ENCODE measurements around the gene RIPPLY2. TPM values are rescaled to one million over a fixed set of nuclear protein-coding genes. Genes with fewer than 3 reads are reported as not detected.

The RIPPLY2 gene
- total RNA-seq, 1 donor from 2014 or later = not detected

GRCh38 chr6:83815631-83816272 is 37.4 kb upstream of the RIPPLY2 start:
- DNase-seq (ENCODE audit: low read depth) = no peak
- H3K36me3 ChIP-seq (ENCODE audit: control insufficient read depth, insufficient read depth, low read length) = no peaks in the 10 kb centered on the region
- H3K4me3 ChIP-seq (ENCODE audit: low read depth, low read length) = no peak overlapping the region
- no peaks in the 10 kb centered on the region for H3K27me3 ChIP-seq (ENCODE audit: control insufficient read depth, insufficient read depth, low read length)
- TF ChIP-seq, protein P1, sequence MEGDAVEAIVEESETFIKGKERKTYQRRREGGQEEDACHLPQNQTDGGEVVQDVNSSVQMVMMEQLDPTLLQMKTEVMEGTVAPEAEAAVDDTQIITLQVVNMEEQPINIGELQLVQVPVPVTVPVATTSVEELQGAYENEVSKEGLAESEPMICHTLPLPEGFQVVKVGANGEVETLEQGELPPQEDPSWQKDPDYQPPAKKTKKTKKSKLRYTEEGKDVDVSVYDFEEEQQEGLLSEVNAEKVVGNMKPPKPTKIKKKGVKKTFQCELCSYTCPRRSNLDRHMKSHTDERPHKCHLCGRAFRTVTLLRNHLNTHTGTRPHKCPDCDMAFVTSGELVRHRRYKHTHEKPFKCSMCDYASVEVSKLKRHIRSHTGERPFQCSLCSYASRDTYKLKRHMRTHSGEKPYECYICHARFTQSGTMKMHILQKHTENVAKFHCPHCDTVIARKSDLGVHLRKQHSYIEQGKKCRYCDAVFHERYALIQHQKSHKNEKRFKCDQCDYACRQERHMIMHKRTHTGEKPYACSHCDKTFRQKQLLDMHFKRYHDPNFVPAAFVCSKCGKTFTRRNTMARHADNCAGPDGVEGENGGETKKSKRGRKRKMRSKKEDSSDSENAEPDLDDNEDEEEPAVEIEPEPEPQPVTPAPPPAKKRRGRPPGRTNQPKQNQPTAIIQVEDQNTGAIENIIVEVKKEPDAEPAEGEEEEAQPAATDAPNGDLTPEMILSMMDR (IDR thresholded peaks at IDR 0.05; ENCODE audit: insufficient read depth, low read length, poor library complexity, severe bottlenecking) = no peak

- no peaks in the 10 kb centered on the region for H3K27me3 ChIP-seq (ENCODE audit: control insufficient read depth, insufficient read depth, low read length)
- no peak for DNase-seq (ENCODE audit: low read depth)
- H3K4me3 ChIP-seq (ENCODE audit: low read depth, low read length) = no peak overlapping the region
- TF ChIP-seq, protein P1 (IDR thresholded peaks at IDR 0.05; ENCODE audit: insufficient read depth, low read length, poor library complexity, severe bottlenecking) = no peak
- H3K36me3 ChIP-seq (ENCODE audit: control insufficient read depth, insufficient read depth, low read length) = no peaks in the 10 kb centered on the region
Measured at GRCh38 chr6:83822629-83823169, 30.5 kb upstream of the RIPPLY2 start.

- no peaks in the 10 kb centered on the region for H3K27me3 ChIP-seq (ENCODE audit: control insufficient read depth, insufficient read depth, low read length)
- H3K36me3 ChIP-seq (ENCODE audit: control insufficient read depth, insufficient read depth, low read length) = no peaks in the 10 kb centered on the region
- TF ChIP-seq, protein P1 (IDR thresholded peaks at IDR 0.05; ENCODE audit: insufficient read depth, low read length, poor library complexity, severe bottlenecking) = no peak
- no peak for DNase-seq (ENCODE audit: low read depth)
- H3K4me3 ChIP-seq (ENCODE audit: low read depth, low read length) = no peak overlapping the region
Measured at GRCh38 chr6:83824388-83824801, 28.8 kb upstream of the RIPPLY2 start.

DNA sequence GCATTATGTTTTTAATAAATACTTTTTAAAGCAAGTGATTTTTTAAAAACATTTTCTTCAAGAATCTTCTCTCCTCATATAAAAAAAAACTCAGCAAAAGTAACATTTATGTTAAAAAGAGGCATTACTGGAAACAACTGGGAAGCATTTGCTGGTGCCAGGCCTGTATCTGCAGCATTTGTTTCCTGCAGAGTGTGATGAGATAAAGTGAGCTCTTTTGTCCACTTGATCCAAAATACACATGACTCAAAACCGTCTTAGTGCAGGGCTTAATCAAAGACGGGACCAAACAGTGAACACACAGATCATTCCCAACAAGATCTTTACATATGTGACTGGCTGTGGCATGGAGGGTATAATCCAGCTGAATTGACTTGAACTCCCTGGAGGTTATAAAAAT is 28.3 kb upstream of the RIPPLY2 start:
- Histone ChIP-seq H3K27me3 (ENCODE audit: control insufficient read depth, insufficient read depth, low read length) (no peaks in the 10 kb centered on the region), H3K36me3 (ENCODE audit: control insufficient read depth, insufficient read depth, low read length) (no peaks in the 10 kb centered on the region), H3K4me3 (ENCODE audit: low read depth, low read length) (no peak overlapping the region)
- TF ChIP-seq, protein P1 (IDR thresholded peaks at IDR 0.05; ENCODE audit: insufficient read depth, low read length, poor library complexity, severe bottlenecking) = no peak
- no peak for DNase-seq (ENCODE audit: low read depth)

GRCh38 chr6:83827050-83827449 is 26.1 kb upstream of the RIPPLY2 start:
- H3K36me3 ChIP-seq (ENCODE audit: control insufficient read depth, insufficient read depth, low read length) = no peaks in the 10 kb centered on the region
- no peak overlapping the region for H3K4me3 ChIP-seq (ENCODE audit: low read depth, low read length)
- no peaks in the 10 kb centered on the region for H3K27me3 ChIP-seq (ENCODE audit: control insufficient read depth, insufficient read depth, low read length)
- TF ChIP-seq, protein P1 (IDR thresholded peaks at IDR 0.05; ENCODE audit: insufficient read depth, low read length, poor library complexity, severe bottlenecking) = no peak
- DNase-seq (ENCODE audit: low read depth) = no peak

- Histone ChIP-seq H3K4me3 (ENCODE audit: low read depth, low read length) (no peak overlapping the region), H3K36me3 (ENCODE audit: control insufficient read depth, insufficient read depth, low read length) (no peaks in the 10 kb centered on the region), H3K27me3 (ENCODE audit: control insufficient read depth, insufficient read depth, low read length) (no peaks in the 10 kb centered on the region)
- DNase-seq (ENCODE audit: low read depth) = no peak
- TF ChIP-seq, protein P1 (IDR thresholded peaks at IDR 0.05; ENCODE audit: insufficient read depth, low read length, poor library complexity, severe bottlenecking) = no peak
Measured at GRCh38 chr6:83838727-83839126, 14.4 kb upstream of the RIPPLY2 start.
